IMR-90 (cell line): ENCODE measurements around the gene KIAA0513. TPM values are rescaled to one million over a fixed set of nuclear protein-coding genes. Genes with fewer than 3 reads are reported as not detected.

Source experiments
- ATAC-seq: fragments of 200-7000 bp; cut with Tn5 transposase; 2 replicates; pipeline ENCODE4 v1.9.1; 2020; ENCODE audit warnings: low read depth, mild to moderate bottlenecking, moderate library complexity
- BruUV-seq: library from RNA; stranded (reverse); fragments of 400-500 nt; replicated peaks from 2 replicates; lab custom pipeline; 2021; lab: Mats Ljungman, UMichigan
- CTCF ChIA-PET: fragments of 300-600 bp; formaldehyde crosslinking; extraction: SDS; loops from one replicate; lab custom pipeline; 2021; ENCODE audit warnings: antibody characterized with exemption; lab: Yijun Ruan, JAX
- POLR2A ChIA-PET: fragments of 300-600 bp; sonication (Branson Sonifier 250); formaldehyde crosslinking; loops from one replicate; lab custom pipeline; 2022; ENCODE audit warnings: antibody characterized with exemption; ENCODE audit not compliant: unreplicated experiment; lab: Charles Lee
- DNase-seq: peaks from one replicate; pipeline ENCODE4 v3.0.0; 2013
- H2AFZ ChIP-seq: replicated peaks from 2 replicates; pipeline ENCODE3; 2013; ENCODE audit warnings: low read length, mild to moderate bottlenecking; ENCODE audit not compliant: poor library complexity
- H2AK5ac ChIP-seq: 2 replicates; pipeline ENCODE4 v1.6.1; 2013; ENCODE audit warnings: low read depth, low read length, inconsistent platforms
- H2AK9ac ChIP-seq: replicated peaks from 2 replicates; pipeline ENCODE3; 2013; ENCODE audit warnings: mild to moderate bottlenecking, low read depth, low read length, moderate library complexity; ENCODE audit not compliant: poor library complexity
- H2BK120ac ChIP-seq: 2 replicates; pipeline ENCODE4 v1.6.1; 2013; ENCODE audit warnings: low read depth, low read length, inconsistent platforms
- H2BK15ac ChIP-seq: 3 replicates; pipeline ENCODE4 v1.6.1; 2013; ENCODE audit warnings: low read depth, low read length, inconsistent platforms
- H2BK20ac ChIP-seq: 2 replicates; pipeline ENCODE4 v1.6.1; 2013; ENCODE audit warnings: low read depth, mild to moderate bottlenecking, inconsistent platforms, low read length, moderate library complexity
- H2BK5ac ChIP-seq: 2 replicates; pipeline ENCODE4 v1.6.1; 2013; ENCODE audit warnings: mild to moderate bottlenecking, low read depth, low read length, inconsistent platforms; ENCODE audit not compliant: poor library complexity, severe bottlenecking
- H3K14ac ChIP-seq: replicated peaks from 2 replicates; pipeline ENCODE4 v1.6.1; 2013; ENCODE audit warnings: low read depth, low read length, inconsistent platforms
- H3K18ac ChIP-seq: 2 replicates; pipeline ENCODE4 v1.6.1; 2013; ENCODE audit warnings: low read depth, low read length, control low read depth
- H3K23ac ChIP-seq: 2 replicates; pipeline ENCODE4 v1.6.1; 2013; ENCODE audit warnings: low read depth, low read length, inconsistent platforms
- H3K27ac ChIP-seq: 2 replicates; pipeline ENCODE4 v1.5.1; 2013; ENCODE audit warnings: mild to moderate bottlenecking, control low read depth, low read length; ENCODE audit not compliant: insufficient read depth
- H3K27me3 ChIP-seq: 2 replicates; pipeline ENCODE4 v1.6.1; 2013; ENCODE audit warnings: low read length; ENCODE audit not compliant: control insufficient read depth, insufficient read depth
- H3K36me3 ChIP-seq: 2 replicates; pipeline ENCODE4 v1.6.1; 2013; ENCODE audit warnings: low read length, mixed read lengths; ENCODE audit not compliant: control insufficient read depth, insufficient read depth
- H3K4ac ChIP-seq: 2 replicates; pipeline ENCODE4 v1.6.1; 2013; ENCODE audit warnings: low read depth, low read length, inconsistent platforms
- H3K4me1 ChIP-seq: 2 replicates; pipeline ENCODE4 v1.6.1; 2013; ENCODE audit warnings: low read length, mixed read lengths; ENCODE audit not compliant: control insufficient read depth, insufficient read depth
- H3K4me2 ChIP-seq: 2 replicates; pipeline ENCODE4 v1.6.1; 2013; ENCODE audit warnings: low read depth, mild to moderate bottlenecking, control low read depth, low read length, moderate library complexity
- H3K4me3 ChIP-seq: 2 replicates; pipeline ENCODE4 v1.5.1; 2013; ENCODE audit warnings: low read depth, mild to moderate bottlenecking, control low read depth, low read length, moderate library complexity; ENCODE audit not compliant: insufficient read depth
- H3K56ac ChIP-seq: 2 replicates; pipeline ENCODE4 v1.6.1; 2013; ENCODE audit warnings: low read length, inconsistent platforms; ENCODE audit not compliant: insufficient read depth; ENCODE audit errors: extremely low read depth
- H3K79me1 ChIP-seq, 2 experiments: 2 replicates each; pipeline ENCODE4 v1.6.1; 2013; ENCODE audit warnings: low read length in 2 of 2, inconsistent platforms in 1 of 2, low read depth in 1 of 2
- H3K9ac ChIP-seq: 2 replicates; pipeline ENCODE4 v1.6.1; 2013; ENCODE audit warnings: low read depth, low read length, control low read depth
- H3K9me1 ChIP-seq: 2 replicates; pipeline ENCODE4 v1.6.1; 2013; ENCODE audit warnings: low read length, inconsistent platforms; ENCODE audit not compliant: insufficient read depth
- H3K9me3 ChIP-seq: 2 replicates; pipeline ENCODE4 v1.6.1; 2013; ENCODE audit warnings: low read length; ENCODE audit not compliant: control insufficient read depth, insufficient read depth
- H4K20me1 ChIP-seq: 2 replicates; pipeline ENCODE4 v1.6.1; 2013; ENCODE audit warnings: low read length, inconsistent platforms; ENCODE audit not compliant: insufficient read depth
- H4K5ac ChIP-seq: 2 replicates; pipeline ENCODE4 v1.6.1; 2013; ENCODE audit warnings: mild to moderate bottlenecking, low read depth, low read length, control low read depth
- H4K8ac ChIP-seq, 2 experiments: 2 replicates each; pipeline ENCODE4 v1.6.1; 2013; ENCODE audit warnings: low read depth in 2 of 2, low read length in 2 of 2, control low read depth in 1 of 2, inconsistent platforms in 1 of 2
- H4K91ac ChIP-seq: 2 replicates; pipeline ENCODE4 v1.6.1; 2013; ENCODE audit warnings: low read depth, low read length, inconsistent platforms; ENCODE audit not compliant: insufficient read depth
- BHLHE40 ChIP-seq: fragments of 150-350 bp; IDR thresholded peaks from 2 replicates; pipeline ENCODE4 v1.6.1; 2016; ENCODE audit warnings: mild to moderate bottlenecking, low read depth, low read length
- CEBPB ChIP-seq: IDR thresholded peaks from 2 replicates; pipeline ENCODE4 v1.6.1; 2012; ENCODE audit warnings: low read depth, low read length, improper control_type of control experiment
- CTCF ChIP-seq: conservative IDR thresholded peaks from 2 replicates; pipeline ENCODE4 v1.5.1; 2012; ENCODE audit warnings: mild to moderate bottlenecking, low read depth, low read length, improper control_type of control experiment
- ELK1 ChIP-seq: fragments of 150-350 bp; IDR thresholded peaks from 2 replicates; pipeline ENCODE4 v1.6.1; 2016; ENCODE audit warnings: low read depth, mild to moderate bottlenecking, low read length, moderate library complexity, borderline replicate concordance
- FOS ChIP-seq: fragments of 150-350 bp; IDR thresholded peaks from 2 replicates; pipeline ENCODE4 v1.6.1; 2016; ENCODE audit warnings: low read depth, low read length
- MAFK ChIP-seq: IDR thresholded peaks from 2 replicates; pipeline ENCODE4 v1.6.1; 2012; ENCODE audit warnings: low read depth, low read length, improper control_type of control experiment
- MAZ ChIP-seq: IDR thresholded peaks from 2 replicates; pipeline ENCODE4 v1.6.1; 2012; ENCODE audit warnings: low read depth, mild to moderate bottlenecking, low read length, improper control_type of control experiment, moderate library complexity, borderline replicate concordance
- MXI1 ChIP-seq: IDR thresholded peaks from 2 replicates; pipeline ENCODE4 v1.6.1; 2012; ENCODE audit warnings: low read depth, mild to moderate bottlenecking, low read length, moderate library complexity, borderline replicate concordance
- POLR2A ChIP-seq: IDR thresholded peaks from 2 replicates; pipeline ENCODE4 v1.6.1; 2012; ENCODE audit warnings: mild to moderate bottlenecking, low read depth, low read length
- RAD21 ChIP-seq: IDR thresholded peaks from 2 replicates; pipeline ENCODE4 v1.6.1; 2012; ENCODE audit warnings: low read length, improper control_type of control experiment
- RCOR1 ChIP-seq: IDR thresholded peaks from 2 replicates; pipeline ENCODE4 v1.6.1; 2012; ENCODE audit warnings: mild to moderate bottlenecking, low read length, improper control_type of control experiment; ENCODE audit not compliant: insufficient replicate concordance
- RFX5 ChIP-seq: IDR thresholded peaks from 2 replicates; pipeline ENCODE4 v1.8.0; 2012; ENCODE audit warnings: low read depth, mild to moderate bottlenecking, low read length, moderate library complexity
- SMC3 ChIP-seq: fragments of 150-350 bp; IDR thresholded peaks from 2 replicates; pipeline ENCODE4 v1.6.1; 2016; ENCODE audit warnings: low read depth, mild to moderate bottlenecking, antibody characterized with exemption, low read length, moderate library complexity
- USF2 ChIP-seq: fragments of 150-350 bp; IDR thresholded peaks from 2 replicates; pipeline ENCODE4 v1.6.1; 2017; ENCODE audit warnings: mild to moderate bottlenecking, antibody characterized with exemption, low read length, low read depth
- WGBS, 2 experiments: methylation state at CpG; one replicate each; pipeline versions ENCODE4 v1.1.5 to v1.1.7; 2013; ENCODE audit warnings: missing lambda C conversion rate in 2 of 2; ENCODE audit not compliant: insufficient read length in 1 of 2; ENCODE audit errors: extremely low coverage in 2 of 2; 5-methylcytosine and 5-hydroxymethylcytosine counted together
- dilution Hi-C: fragments of 300-500 bp; cut with HindIII; formaldehyde crosslinking; loops from one replicate; pipeline ENCODE4 v1.14.3; 2018; ENCODE audit warnings: low sequenced_read_pairs; ENCODE audit not compliant: unreplicated experiment
- in situ Hi-C: fragments of 300-500 bp; cut with MboI; formaldehyde crosslinking; loops from 3 replicates; pipeline ENCODE4 v1.14.3; 2019; ENCODE audit warnings: low sequenced_read_pairs, inconsistent platforms, mixed read lengths
- intact Hi-C: fragments of 100-400 bp; cut with micrococcal nuclease; formaldehyde crosslinking; loops from 2 replicates; pipeline ENCODE4 v1.10.0; 2022
- polyA plus RNA-seq, 3 experiments: library from polyadenylated mRNA; depleted of rRNA; stranded (reverse); fragments of >200 nt; gene quantifications; 2 replicates each; pipeline ENCODE4 v1.2.3, GENCODE V29; 2012; ENCODE audit warnings: low replicate concordance in 1 of 3
- total RNA-seq: library from RNA; depleted of rRNA; stranded (reverse); fragments of >200 nt; gene quantifications from 2 replicates; pipeline ENCODE4 v1.2.3, GENCODE V29; 2012

The KIAA0513 gene
- total and polyA plus RNA-seq, 2 of the 4 experiments (the other 2 are of a cell fraction) = 9.5 TPM

- Histone ChIP-seq H3K79me1 (no peaks in the 10 kb centered on the region), H2AK9ac (no peak overlapping the region), H3K4me2 (no peak overlapping the region), H3K9me1 (no peaks in the 10 kb centered on the region), H3K18ac (no peak overlapping the region), H3K14ac (no peak overlapping the region), H2BK15ac (no peak overlapping the region), H2AK5ac (no peak overlapping the region), H3K27me3 (peaks cover 25% of the 10 kb centered on the region), H3K23ac (no peak overlapping the region), H3K56ac (no peak overlapping the region), H3K4ac (no peak overlapping the region), H2BK20ac (no peak overlapping the region), H4K5ac (no peak overlapping the region), H3K9me3 (peaks cover 4% of the 10 kb centered on the region; the same call in 1 of the 2 replicates), H3K36me3 (no peaks in the 10 kb centered on the region), H3K4me3 (no peak overlapping the region), H4K91ac (no peak overlapping the region), H2AFZ (peak overlapping the region; percentile 36), H2BK120ac (no peak overlapping the region), H4K20me1 (no peaks in the 10 kb centered on the region), H4K8ac (no peak overlapping the region), H3K4me1 (no peaks in the 10 kb centered on the region), H3K9ac (no peak overlapping the region), H2BK5ac (no peak overlapping the region), H3K27ac (no peak overlapping the region)
- CTCF ChIA-PET = no interaction called here
- ATAC-seq = no peak
- whole genome bisulfite sequencing, 2 experiments = 74% methylated on average over 8 of the region's 23 CpGs; no CpG with 5 or more reads in 1 of the 2 experiments
- in situ Hi-C loops = no loop called here
- BruUV-seq = no TSS peak
- dilution Hi-C loops = no loop called here
- POLR2A ChIA-PET = no interaction called here
- no peak for DNase-seq
- intact Hi-C loops = no loop called here
- TF ChIP-seq MAFK (no peak), ELK1 (no peak), MAZ (no peak), CTCF (no peak), USF2 (no peak), RAD21 (no peak), RFX5 (no peak), MXI1 (no peak), POLR2A (no peak), FOS (no peak), SMC3 (no peak), RCOR1 (no peak), CEBPB (no peak), BHLHE40 (no peak)
Measured at GRCh38 chr16:85103114-85104079, 75.8 kb downstream of the KIAA0513 start.
